ENCODE results near the gene TEX35.
"Not testable (repeated sequence)": the region's sequence is repeated elsewhere in the genome, so short reads cannot be mapped to it uniquely, and the experiment has no call there.

Gene TEX35

DNA sequence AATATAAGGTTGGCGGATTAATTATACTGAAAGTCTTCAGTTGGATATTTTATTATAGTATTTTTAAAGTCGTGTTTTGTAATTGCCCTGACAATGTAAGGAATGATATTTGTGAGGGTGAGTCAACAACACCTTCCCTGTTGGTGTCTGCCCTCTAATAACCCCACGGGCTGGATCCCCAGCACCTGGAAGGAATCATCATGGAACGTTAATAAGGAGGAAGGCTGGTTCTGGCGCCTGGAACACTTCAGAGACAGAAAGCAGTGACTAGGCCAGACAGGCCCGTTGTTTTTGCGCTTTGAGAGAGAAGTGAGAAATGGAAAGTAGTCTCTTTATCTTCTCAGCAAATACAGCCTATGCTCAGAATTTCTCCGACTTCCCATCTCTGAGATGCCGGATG, 31.6 kb downstream of the TEX35 start:
- DNase-seq (ENCODE audit: low read depth): no peak
- H3K4me3 ChIP-seq (ENCODE audit: low read depth, low read length): no peak overlapping the region
- TF ChIP-seq, protein P1, sequence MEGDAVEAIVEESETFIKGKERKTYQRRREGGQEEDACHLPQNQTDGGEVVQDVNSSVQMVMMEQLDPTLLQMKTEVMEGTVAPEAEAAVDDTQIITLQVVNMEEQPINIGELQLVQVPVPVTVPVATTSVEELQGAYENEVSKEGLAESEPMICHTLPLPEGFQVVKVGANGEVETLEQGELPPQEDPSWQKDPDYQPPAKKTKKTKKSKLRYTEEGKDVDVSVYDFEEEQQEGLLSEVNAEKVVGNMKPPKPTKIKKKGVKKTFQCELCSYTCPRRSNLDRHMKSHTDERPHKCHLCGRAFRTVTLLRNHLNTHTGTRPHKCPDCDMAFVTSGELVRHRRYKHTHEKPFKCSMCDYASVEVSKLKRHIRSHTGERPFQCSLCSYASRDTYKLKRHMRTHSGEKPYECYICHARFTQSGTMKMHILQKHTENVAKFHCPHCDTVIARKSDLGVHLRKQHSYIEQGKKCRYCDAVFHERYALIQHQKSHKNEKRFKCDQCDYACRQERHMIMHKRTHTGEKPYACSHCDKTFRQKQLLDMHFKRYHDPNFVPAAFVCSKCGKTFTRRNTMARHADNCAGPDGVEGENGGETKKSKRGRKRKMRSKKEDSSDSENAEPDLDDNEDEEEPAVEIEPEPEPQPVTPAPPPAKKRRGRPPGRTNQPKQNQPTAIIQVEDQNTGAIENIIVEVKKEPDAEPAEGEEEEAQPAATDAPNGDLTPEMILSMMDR (conservative IDR thresholded peaks at IDR 0.05; ENCODE audit: low read depth, low read length): no peak

- no peak for DNase-seq (ENCODE audit: low read depth)
- TF ChIP-seq, protein P1 (conservative IDR thresholded peaks at IDR 0.05; ENCODE audit: low read depth, low read length): no peak
- H3K4me3 ChIP-seq (ENCODE audit: low read depth, low read length): no peak overlapping the region
Observed at GRCh38 chr1:178548108-178548507, 35.2 kb downstream of the TEX35 start.

DNA sequence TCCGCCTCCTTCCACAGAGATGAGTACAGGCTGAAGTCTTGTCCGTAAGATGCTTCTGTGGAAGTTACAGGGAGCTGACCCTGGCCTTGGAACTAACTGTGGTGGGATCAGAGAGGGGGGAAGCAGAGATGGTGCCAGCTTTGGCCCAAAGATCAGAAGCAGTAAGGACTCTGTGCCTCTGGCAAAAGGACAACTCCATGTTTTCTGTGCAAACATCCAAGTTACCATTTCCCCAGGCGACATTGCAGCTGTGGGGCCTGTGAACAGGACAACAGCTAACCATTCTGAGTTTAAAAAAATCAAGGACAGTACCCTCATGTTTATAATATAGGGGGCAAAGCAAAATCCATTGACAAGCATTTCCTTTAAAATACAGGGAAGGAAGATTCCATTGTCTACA, 38.4 kb downstream of the TEX35 start:
- TF ChIP-seq, protein P1 (conservative IDR thresholded peaks at IDR 0.05; ENCODE audit: low read depth, low read length): no peak

DNA sequence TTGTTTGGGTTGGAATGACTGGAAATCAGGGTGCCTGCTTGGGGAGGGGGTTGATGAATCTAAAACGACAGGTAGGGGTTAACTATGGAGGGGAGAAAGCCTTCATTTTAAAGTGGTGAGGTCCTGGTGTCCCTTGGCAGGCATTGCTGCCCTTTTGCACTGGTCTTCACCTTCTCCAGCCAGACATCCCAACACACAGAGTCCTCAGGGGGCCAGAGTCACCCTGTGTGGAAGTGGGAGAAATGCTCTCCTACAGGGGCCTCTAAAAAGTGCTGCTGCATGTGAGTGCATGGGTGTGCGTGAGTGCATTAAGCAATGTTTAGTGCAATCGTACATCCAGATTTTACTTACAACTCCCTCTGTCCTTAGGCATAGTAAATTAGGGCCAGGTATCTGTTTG, 39.0 kb downstream of the TEX35 start:
- TF ChIP-seq, protein P1 (conservative IDR thresholded peaks at IDR 0.05; ENCODE audit: low read depth, low read length): no peak
- no peak for DNase-seq (ENCODE audit: low read depth)
- no peak overlapping the region for H3K4me3 ChIP-seq (ENCODE audit: low read depth, low read length)

More for the DNA sequence above, 38.4 kb downstream of the TEX35 start:
- DNase-seq (ENCODE audit: low read depth): no peak
- H3K4me3 ChIP-seq (ENCODE audit: low read depth, low read length): no peak overlapping the region

- TF ChIP-seq, protein P1 (conservative IDR thresholded peaks at IDR 0.05; ENCODE audit: low read depth, low read length): no peak
- DNase-seq (ENCODE audit: low read depth): no peak
- H3K4me3 ChIP-seq (ENCODE audit: low read depth, low read length): no peak overlapping the region
Observed at GRCh38 chr1:178552856-178553255, 39.9 kb downstream of the TEX35 start.

DNA sequence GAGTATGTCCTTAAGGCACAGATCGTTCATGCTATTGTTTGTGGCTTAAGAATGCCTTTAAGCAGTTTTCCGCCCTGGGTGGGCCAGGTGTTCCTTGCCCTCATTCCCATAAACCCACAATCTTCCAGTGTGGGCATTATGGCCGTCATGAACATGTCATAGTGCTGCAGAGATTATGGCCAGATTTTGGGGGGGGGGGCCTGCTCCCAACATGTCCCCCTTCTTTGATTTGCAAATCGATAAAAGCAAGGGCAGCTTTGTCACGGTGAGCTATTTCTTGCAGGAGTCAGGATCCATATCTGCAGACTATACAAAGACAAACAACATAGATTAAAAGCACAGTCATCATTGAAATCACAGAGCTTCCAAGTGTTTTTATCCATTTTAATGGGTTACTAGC, 41.4 kb downstream of the TEX35 start:
- H3K4me3 ChIP-seq (ENCODE audit: low read depth, low read length); DNase-seq (ENCODE audit: low read depth): not testable (repeated sequence)

- H3K4me3 ChIP-seq (ENCODE audit: low read depth, low read length); DNase-seq (ENCODE audit: low read depth): not testable (repeated sequence)
Observed at GRCh38 chr1:178555613-178556012, 42.7 kb downstream of the TEX35 start.

DNA sequence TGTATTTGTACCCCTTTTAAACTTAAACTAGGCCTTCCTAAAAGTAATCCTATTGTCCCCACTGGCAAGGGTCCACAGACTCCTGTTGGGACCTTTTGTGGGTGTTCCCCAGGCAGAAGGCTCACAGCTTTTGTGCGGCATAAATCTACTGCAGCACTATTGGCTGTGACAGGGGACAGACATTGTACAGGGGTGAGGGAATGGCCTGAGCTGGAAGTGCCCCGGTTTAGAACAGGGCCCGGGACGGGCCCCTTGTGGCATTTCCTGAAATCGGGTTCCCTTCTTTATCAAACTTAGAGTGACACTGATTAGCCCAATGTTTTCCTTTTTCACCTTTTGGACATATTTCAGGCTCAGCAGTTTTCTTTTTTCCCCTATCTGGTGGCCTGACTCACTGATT, 45.9 kb downstream of the TEX35 start:
- not testable (repeated sequence) for DNase-seq (ENCODE audit: low read depth); H3K4me3 ChIP-seq (ENCODE audit: low read depth, low read length)

- TF ChIP-seq, protein P1 (conservative IDR thresholded peaks at IDR 0.05; ENCODE audit: low read depth, low read length): no peak
- H3K4me3 ChIP-seq (ENCODE audit: low read depth, low read length): no peak overlapping the region
- no peak for DNase-seq (ENCODE audit: low read depth)
Observed at GRCh38 chr1:178560871-178561376, 48.0 kb downstream of the TEX35 start.

Measured in choroid plexus epithelial cell (primary cell).